ENCODE measurements around the gene MRPS22. TPM values are rescaled to one million over a fixed set of nuclear protein-coding genes. Genes with fewer than 3 reads are reported as not detected.

MRPS22 gene
- total RNA-seq, 1 experiment from 2014 or later = 95.1 TPM

DNA sequence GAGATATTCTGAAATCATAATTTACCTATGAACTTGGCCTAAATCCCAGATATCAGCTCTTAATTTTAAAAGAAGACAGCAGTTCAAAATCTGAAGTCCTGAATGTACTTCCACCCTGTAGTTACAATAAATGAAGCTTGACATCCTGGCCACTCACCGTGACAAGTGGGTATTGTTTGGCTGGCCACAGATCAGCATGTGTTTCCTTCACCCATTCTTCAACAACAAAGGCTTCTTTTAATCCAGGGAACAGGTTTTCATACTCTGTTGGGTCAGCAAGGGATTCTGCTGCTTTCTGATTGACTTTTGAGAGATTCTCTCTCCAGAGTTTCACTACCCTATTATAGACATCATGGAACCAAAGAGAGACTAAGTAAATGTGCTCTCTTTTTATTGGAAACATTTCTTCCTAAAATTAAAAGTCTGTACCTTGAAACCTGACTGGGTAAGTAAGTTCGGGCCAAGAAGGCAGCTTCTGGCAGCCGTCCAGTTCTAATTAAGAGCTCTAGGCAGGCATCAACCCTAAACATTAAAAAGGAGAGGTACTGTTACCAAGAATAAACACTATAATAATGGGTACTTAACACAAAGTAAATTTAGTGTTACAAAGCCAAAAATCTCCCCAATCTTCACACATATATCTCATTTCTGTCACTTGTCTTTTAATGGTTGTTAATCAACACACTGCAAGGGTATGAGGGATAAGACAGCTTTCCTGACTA, 15.2 kb downstream of the MRPS22 start:
- H2AFZ ChIP-seq (ENCODE audit: low read depth, low read length, poor library complexity, severe bottlenecking) = no peak overlapping the region
- intact Hi-C loops (cut with micrococcal nuclease) = no loop called here
- no peaks in the 10 kb centered on the region for H3K27me3 ChIP-seq (ENCODE audit: insufficient read depth, low read length)
- BruUV-seq (replicated peaks) = no TSS peak
- ChIA-PET RAD21 (ENCODE audit: low non-redundant PET in 1 of 2, low total read pairs in 2 of 2, uncharacterized antibody in 2 of 2, unreplicated experiment in 2 of 2) (no interaction called here), POLR2A (no interaction called here), CTCF (no interaction called here)
- H3K9me3 ChIP-seq (ENCODE audit: control insufficient read depth in 1 of 2, insufficient read depth in 1 of 2, low read depth in 1 of 2, low read length in 2 of 2) = no peaks in the 10 kb centered on the region
- H3K4me2 ChIP-seq (ENCODE audit: low read length) = no peak overlapping the region
- H3K4me1 ChIP-seq (ENCODE audit: control insufficient read depth in 1 of 2, insufficient read depth in 2 of 2, low read length in 2 of 2) = no peaks in the 10 kb centered on the region
- no peak for TF ChIP-seq ZFX (IDR thresholded peaks at IDR 0.05)
- TF ChIP-seq TCF7L2 (IDR thresholded peaks at IDR 0.05; ENCODE audit: borderline replicate concordance, extremely low read depth, insufficient read depth, insufficient read length) = no peak
- TF ChIP-seq, protein P1, sequence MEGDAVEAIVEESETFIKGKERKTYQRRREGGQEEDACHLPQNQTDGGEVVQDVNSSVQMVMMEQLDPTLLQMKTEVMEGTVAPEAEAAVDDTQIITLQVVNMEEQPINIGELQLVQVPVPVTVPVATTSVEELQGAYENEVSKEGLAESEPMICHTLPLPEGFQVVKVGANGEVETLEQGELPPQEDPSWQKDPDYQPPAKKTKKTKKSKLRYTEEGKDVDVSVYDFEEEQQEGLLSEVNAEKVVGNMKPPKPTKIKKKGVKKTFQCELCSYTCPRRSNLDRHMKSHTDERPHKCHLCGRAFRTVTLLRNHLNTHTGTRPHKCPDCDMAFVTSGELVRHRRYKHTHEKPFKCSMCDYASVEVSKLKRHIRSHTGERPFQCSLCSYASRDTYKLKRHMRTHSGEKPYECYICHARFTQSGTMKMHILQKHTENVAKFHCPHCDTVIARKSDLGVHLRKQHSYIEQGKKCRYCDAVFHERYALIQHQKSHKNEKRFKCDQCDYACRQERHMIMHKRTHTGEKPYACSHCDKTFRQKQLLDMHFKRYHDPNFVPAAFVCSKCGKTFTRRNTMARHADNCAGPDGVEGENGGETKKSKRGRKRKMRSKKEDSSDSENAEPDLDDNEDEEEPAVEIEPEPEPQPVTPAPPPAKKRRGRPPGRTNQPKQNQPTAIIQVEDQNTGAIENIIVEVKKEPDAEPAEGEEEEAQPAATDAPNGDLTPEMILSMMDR (IDR thresholded peaks at IDR 0.05 in 2 of 3, conservative IDR thresholded peaks at IDR 0.05 in 1 of 3; ENCODE audit: borderline replicate concordance in 1 of 3, insufficient read depth in 1 of 3, low read depth in 2 of 3, low read length in 2 of 3) = no peak
- TF ChIP-seq RAD21 (IDR thresholded peaks at IDR 0.05; ENCODE audit: low read depth) = no peak
- no peak for TF ChIP-seq JUND (IDR thresholded peaks at IDR 0.05)
- no peak for TF ChIP-seq EZH2phosphoT487 (IDR thresholded peaks at IDR 0.05; ENCODE audit: borderline replicate concordance)
- TF ChIP-seq, protein P2, sequence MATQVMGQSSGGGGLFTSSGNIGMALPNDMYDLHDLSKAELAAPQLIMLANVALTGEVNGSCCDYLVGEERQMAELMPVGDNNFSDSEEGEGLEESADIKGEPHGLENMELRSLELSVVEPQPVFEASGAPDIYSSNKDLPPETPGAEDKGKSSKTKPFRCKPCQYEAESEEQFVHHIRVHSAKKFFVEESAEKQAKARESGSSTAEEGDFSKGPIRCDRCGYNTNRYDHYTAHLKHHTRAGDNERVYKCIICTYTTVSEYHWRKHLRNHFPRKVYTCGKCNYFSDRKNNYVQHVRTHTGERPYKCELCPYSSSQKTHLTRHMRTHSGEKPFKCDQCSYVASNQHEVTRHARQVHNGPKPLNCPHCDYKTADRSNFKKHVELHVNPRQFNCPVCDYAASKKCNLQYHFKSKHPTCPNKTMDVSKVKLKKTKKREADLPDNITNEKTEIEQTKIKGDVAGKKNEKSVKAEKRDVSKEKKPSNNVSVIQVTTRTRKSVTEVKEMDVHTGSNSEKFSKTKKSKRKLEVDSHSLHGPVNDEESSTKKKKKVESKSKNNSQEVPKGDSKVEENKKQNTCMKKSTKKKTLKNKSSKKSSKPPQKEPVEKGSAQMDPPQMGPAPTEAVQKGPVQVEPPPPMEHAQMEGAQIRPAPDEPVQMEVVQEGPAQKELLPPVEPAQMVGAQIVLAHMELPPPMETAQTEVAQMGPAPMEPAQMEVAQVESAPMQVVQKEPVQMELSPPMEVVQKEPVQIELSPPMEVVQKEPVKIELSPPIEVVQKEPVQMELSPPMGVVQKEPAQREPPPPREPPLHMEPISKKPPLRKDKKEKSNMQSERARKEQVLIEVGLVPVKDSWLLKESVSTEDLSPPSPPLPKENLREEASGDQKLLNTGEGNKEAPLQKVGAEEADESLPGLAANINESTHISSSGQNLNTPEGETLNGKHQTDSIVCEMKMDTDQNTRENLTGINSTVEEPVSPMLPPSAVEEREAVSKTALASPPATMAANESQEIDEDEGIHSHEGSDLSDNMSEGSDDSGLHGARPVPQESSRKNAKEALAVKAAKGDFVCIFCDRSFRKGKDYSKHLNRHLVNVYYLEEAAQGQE (IDR thresholded peaks at IDR 0.05; ENCODE audit: low read depth) = no peak
- TF ChIP-seq EZH2 (IDR thresholded peaks at IDR 0.05) = no peak
- TF ChIP-seq FOSL1 (IDR thresholded peaks at IDR 0.05; ENCODE audit: low read depth) = no peak
- TF ChIP-seq, protein P3, sequence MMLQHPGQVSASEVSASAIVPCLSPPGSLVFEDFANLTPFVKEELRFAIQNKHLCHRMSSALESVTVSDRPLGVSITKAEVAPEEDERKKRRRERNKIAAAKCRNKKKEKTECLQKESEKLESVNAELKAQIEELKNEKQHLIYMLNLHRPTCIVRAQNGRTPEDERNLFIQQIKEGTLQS (IDR thresholded peaks at IDR 0.05) = no peak
- no peak for TF ChIP-seq SIN3A (IDR thresholded peaks at IDR 0.05; ENCODE audit: low read depth)
- TF ChIP-seq, protein P4, sequence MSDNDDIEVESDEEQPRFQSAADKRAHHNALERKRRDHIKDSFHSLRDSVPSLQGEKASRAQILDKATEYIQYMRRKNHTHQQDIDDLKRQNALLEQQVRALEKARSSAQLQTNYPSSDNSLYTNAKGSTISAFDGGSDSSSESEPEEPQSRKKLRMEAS (IDR thresholded peaks at IDR 0.05) = no peak
- TF ChIP-seq SP1 (IDR thresholded peaks at IDR 0.05; ENCODE audit: low read depth) = no peak
- TF ChIP-seq POLR2AphosphoS5 (IDR thresholded peaks at IDR 0.05; ENCODE audit: low read depth, low read length) = no peak
- peaks cover 5% of the 10 kb centered on the region; the same call in 1 of the 2 replicates for H3K79me2 ChIP-seq (ENCODE audit: insufficient read depth, low read length)
- H3K27ac ChIP-seq (ENCODE audit: low read depth, low read length) = no peak overlapping the region
- ATAC-seq = no peak
- no peak overlapping the region for H3K4me3 ChIP-seq (replicated peaks in 1 of 2; ENCODE audit: low read depth in 1 of 2, low read length in 2 of 2)
- no peak overlapping the region for H3K9ac ChIP-seq (ENCODE audit: low read length)
- peaks cover 49 to 62% of the 10 kb centered on the region in 2 experiments for H3K36me3 ChIP-seq (ENCODE audit: control insufficient read depth in 1 of 2, insufficient read depth in 2 of 2, low read length in 2 of 2)
- H3K9me2 ChIP-seq (ENCODE audit: insufficient read depth) = no peaks in the 10 kb centered on the region
- H4K20me1 ChIP-seq (ENCODE audit: insufficient read depth) = no peaks in the 10 kb centered on the region; the same call in 1 of the 2 replicates
- no peak for DNase-seq (ENCODE audit: low read depth, low spot score)

All from HCT116 (cell line).